OCI-LY7 (cell line): ENCODE measurements around the gene VPS4A. TPM values are rescaled to one million over a fixed set of nuclear protein-coding genes. Genes with fewer than 3 reads are reported as not detected.

ENCODE experiments used
- BruUV-seq: library from RNA; stranded (reverse); fragments of 400-500 nt; replicated peaks from 2 replicates; lab custom pipeline; 2021; lab: Mats Ljungman, UMichigan
- CTCF ChIA-PET: fragments of 300-600 bp; sonication (Branson Sonifier 250); formaldehyde crosslinking; loops from one replicate; lab custom pipeline; 2022; ENCODE audit warnings: antibody characterized with exemption; ENCODE audit not compliant: unreplicated experiment; lab: Charles Lee
- POLR2A ChIA-PET: fragments of 300-600 bp; sonication (Branson Sonifier 250); formaldehyde crosslinking; loops from one replicate; lab custom pipeline; 2022; ENCODE audit warnings: antibody characterized with exemption; lab: Charles Lee
- DNase-seq: peaks from one replicate; pipeline ENCODE4 v3.0.0-alpha.2; 2015; ENCODE audit warnings: low spot score
- H2AFZ ChIP-seq: fragments of 200-600 bp; sonication (generic), shearing (Covaris generic); 2 replicates; pipeline ENCODE4 v1.6.1; 2014; ENCODE audit warnings: mild to moderate bottlenecking, antibody characterized with exemption, low read length, moderate library complexity
- H3K27ac ChIP-seq: fragments of 200-600 bp; sonication (generic); 2 replicates; pipeline ENCODE4 v1.5.1; 2014; ENCODE audit warnings: mixed run types, low read depth, mild to moderate bottlenecking, moderate library complexity, low read length, inconsistent platforms; ENCODE audit not compliant: poor library complexity, severe bottlenecking
- H3K36me3 ChIP-seq: fragments of 200-600 bp; sonication (generic); 2 replicates; pipeline ENCODE4 v1.6.1; 2014; ENCODE audit warnings: mild to moderate bottlenecking, antibody characterized with exemption, low read length, moderate library complexity, mixed read lengths; ENCODE audit not compliant: insufficient read depth
- H3K4me1 ChIP-seq: fragments of 200-600 bp; sonication (generic); 2 replicates; pipeline ENCODE4 v1.5.1; 2014; ENCODE audit warnings: mild to moderate bottlenecking, low read length; ENCODE audit not compliant: insufficient read depth, poor library complexity, severe bottlenecking
- H3K4me2 ChIP-seq: fragments of 200-600 bp; sonication (generic); 2 replicates; pipeline ENCODE4 v1.6.1; 2014; ENCODE audit warnings: mild to moderate bottlenecking, low read length
- H3K4me3 ChIP-seq: fragments of 200-600 bp; sonication (generic); 2 replicates; pipeline ENCODE4 v1.5.1; 2014; ENCODE audit warnings: mild to moderate bottlenecking, low read depth, low read length; ENCODE audit not compliant: poor library complexity, severe bottlenecking
- H3K79me2 ChIP-seq: fragments of 200-600 bp; sonication (generic); 2 replicates; pipeline ENCODE4 v1.6.1; 2016; ENCODE audit warnings: low read depth, mild to moderate bottlenecking, low read length, moderate library complexity, mixed read lengths; ENCODE audit not compliant: insufficient read depth
- H3K9me2 ChIP-seq: fragments of 200-600 bp; sonication (generic); 2 replicates; pipeline ENCODE4 v1.6.1; 2016; ENCODE audit warnings: mild to moderate bottlenecking, low read length, mixed read lengths; ENCODE audit not compliant: insufficient read depth
- H3K9me3 ChIP-seq: fragments of 200-600 bp; sonication (generic); 2 replicates; pipeline ENCODE4 v1.6.1; 2014; ENCODE audit warnings: mild to moderate bottlenecking, mixed run types, low read length, mixed read lengths
- H4K20me1 ChIP-seq: fragments of 200-600 bp; sonication (generic); 2 replicates; pipeline ENCODE4 v1.6.1; 2014; ENCODE audit warnings: mild to moderate bottlenecking, antibody characterized with exemption, low read length, moderate library complexity, mixed read lengths; ENCODE audit not compliant: insufficient read depth
- CTCF ChIP-seq: fragments of 200-600 bp; sonication (generic); conservative IDR thresholded peaks from 2 replicates; pipeline ENCODE4 v1.5.1; 2014; ENCODE audit warnings: mild to moderate bottlenecking, antibody characterized with exemption, low read length, moderate library complexity, mixed read lengths
- EZH2phosphoT487 ChIP-seq: fragments of 200-600 bp; sonication (generic); IDR thresholded peaks from 2 replicates; pipeline ENCODE4 v1.6.1; 2018; ENCODE audit warnings: low read depth, borderline replicate concordance, mild to moderate bottlenecking, mixed run types, antibody characterized with exemption, low read length, moderate library complexity, mixed read lengths
- intact Hi-C: fragments of 100-400 bp; cut with micrococcal nuclease; formaldehyde crosslinking; loops from one replicate; pipeline ENCODE4 v1.10.0; 2022; ENCODE audit not compliant: unreplicated experiment
- total RNA-seq, 2 experiments: library from RNA; depleted of rRNA in 1 of 2; stranded (reverse); fragments of >200 nt in 1 of 2; shearing (Covaris generic) in 1 of 2; gene quantifications; 2 replicates each; pipeline ENCODE4 v1.2.3, GENCODE V29; 2014 to 2022

The VPS4A gene
- total RNA-seq, 2 experiments from 2014 or later = 33.3 to 33.7 TPM

- Histone ChIP-seq H3K27ac (no peak overlapping the region), H3K4me1 (no peaks in the 10 kb centered on the region), H3K9me3 (no peaks in the 10 kb centered on the region), H4K20me1 (peaks cover 7% of the 10 kb centered on the region; the same call in 1 of the 2 replicates), H3K9me2 (no peaks in the 10 kb centered on the region), H2AFZ (no peak overlapping the region), H3K4me3 (no peak overlapping the region), H3K79me2 (peaks cover 24% of the 10 kb centered on the region), H3K4me2 (no peak overlapping the region), H3K36me3 (peaks cover 92% of the 10 kb centered on the region)
- no peak for DNase-seq
- intact Hi-C loops = no loop called here
- POLR2A ChIA-PET = interaction anchor here (1.1 to 2.3 kb wide), 2 partner anchors 11 kb away, joined by 3 to 7 read pairs; partner anchors contain the start of gene PDF
- no TSS peak for BruUV-seq
- CTCF ChIA-PET = no interaction called here
- TF ChIP-seq CTCF (no peak), EZH2phosphoT487 (no peak)
These were observed 7.2 kb downstream of the VPS4A start for GRCh38 chr16:69318177-69318910.

GRCh38 chr16:69318911-69319289, 7.8 kb downstream of the VPS4A start:
- CTCF ChIA-PET = no interaction called here
- intact Hi-C loops = no loop called here

More at GRCh38 chr16:69318911-69319289, 7.8 kb downstream of the VPS4A start:
- no TSS peak for BruUV-seq
- no peak for DNase-seq
- Histone ChIP-seq H3K36me3 (peaks cover 92% of the 10 kb centered on the region), H3K4me2 (no peak overlapping the region), H2AFZ (no peak overlapping the region), H3K27ac (no peak overlapping the region), H3K9me2 (no peaks in the 10 kb centered on the region), H3K79me2 (peaks cover 20% of the 10 kb centered on the region; the same call in 1 of the 2 replicates), H3K9me3 (no peaks in the 10 kb centered on the region), H3K4me3 (no peak overlapping the region), H3K4me1 (no peaks in the 10 kb centered on the region), H4K20me1 (peaks cover 7% of the 10 kb centered on the region; the same call in 1 of the 2 replicates)
- POLR2A ChIA-PET = interaction anchor here (2.3 kb wide), 1 partner anchor 11 kb away, joined by 7 read pairs; the partner anchor contains the start of gene PDF
- TF ChIP-seq EZH2phosphoT487 (no peak), CTCF (no peak)
